Colonic mucosa (tissue), 4 donors: ENCODE measurements around the gene MYLK. TPM values are rescaled to one million over a fixed set of nuclear protein-coding genes. Genes with fewer than 3 reads are reported as not detected.

Source experiments
- DNase-seq: peaks from one replicate; pipeline ENCODE4 v3.0.0-alpha.2; 2020
- H3K27ac ChIP-seq: fragments of 200-600 bp; one replicate; pipeline ENCODE4 v1.8.0; 2021
- H3K27me3 ChIP-seq: fragments of 200-600 bp; one replicate; pipeline ENCODE4 v1.8.0; 2021
- H3K36me3 ChIP-seq: fragments of 200-600 bp; one replicate; pipeline ENCODE4 v1.8.0; 2021
- H3K4me1 ChIP-seq: fragments of 200-600 bp; one replicate; pipeline ENCODE4 v1.8.0; 2021; ENCODE audit warnings: mild to moderate bottlenecking
- H3K4me3 ChIP-seq: fragments of 200-600 bp; one replicate; pipeline ENCODE4 v1.8.0; 2021
- H3K9ac ChIP-seq, 2 donors: one replicate each; pipeline ENCODE4 v1.7.0; 2013; ENCODE audit warnings: control low read depth in 2 of 2, low read depth in 2 of 2, low read length in 2 of 2
- H3K9me3 ChIP-seq: fragments of 200-600 bp; one replicate; pipeline ENCODE4 v1.8.0; 2021
- intact Hi-C: fragments of 100-400 bp; cut with DNase I; formaldehyde crosslinking; loops from one replicate; pipeline ENCODE4 v1.14.1; 2022
- total RNA-seq, 2 donors: library from RNA; stranded (reverse); fragmentation: NEBNext Ultra II Directional in 1 of 2; extraction: Animal tissue kit (Norgen Biotek cat#: 25700) in 1 of 2; gene quantifications; one replicate each; pipeline ENCODE4 v1.2.1, GENCODE V29; 2021
- TF ChIP-seq, protein P1 (sequence below): fragments of 200-600 bp; IDR thresholded peaks from one replicate; pipeline ENCODE4 v1.8.0; 2022; ENCODE audit warnings: antibody characterized with exemption, mild to moderate bottlenecking
- donor health status: healthy.
- donor health status: DM: no; HTN: no; CAD: no.
- donor health status: DM: no; HTN: no; CAD: no.

Gene MYLK
- total RNA-seq, 2 donors from 2014 or later, result 58.8 to 267 TPM

GRCh38 chr3:123832692-123833397, 51.3 kb downstream of the MYLK start:
- no peak overlapping the region for H3K4me3 ChIP-seq
- H3K9me3 ChIP-seq, result peaks cover 4% of the 10 kb centered on the region
- H3K4me1 ChIP-seq, result no peaks in the 10 kb centered on the region
- intact Hi-C loops, result no loop called here
- DNase-seq, result no peak
- TF ChIP-seq, protein P1, sequence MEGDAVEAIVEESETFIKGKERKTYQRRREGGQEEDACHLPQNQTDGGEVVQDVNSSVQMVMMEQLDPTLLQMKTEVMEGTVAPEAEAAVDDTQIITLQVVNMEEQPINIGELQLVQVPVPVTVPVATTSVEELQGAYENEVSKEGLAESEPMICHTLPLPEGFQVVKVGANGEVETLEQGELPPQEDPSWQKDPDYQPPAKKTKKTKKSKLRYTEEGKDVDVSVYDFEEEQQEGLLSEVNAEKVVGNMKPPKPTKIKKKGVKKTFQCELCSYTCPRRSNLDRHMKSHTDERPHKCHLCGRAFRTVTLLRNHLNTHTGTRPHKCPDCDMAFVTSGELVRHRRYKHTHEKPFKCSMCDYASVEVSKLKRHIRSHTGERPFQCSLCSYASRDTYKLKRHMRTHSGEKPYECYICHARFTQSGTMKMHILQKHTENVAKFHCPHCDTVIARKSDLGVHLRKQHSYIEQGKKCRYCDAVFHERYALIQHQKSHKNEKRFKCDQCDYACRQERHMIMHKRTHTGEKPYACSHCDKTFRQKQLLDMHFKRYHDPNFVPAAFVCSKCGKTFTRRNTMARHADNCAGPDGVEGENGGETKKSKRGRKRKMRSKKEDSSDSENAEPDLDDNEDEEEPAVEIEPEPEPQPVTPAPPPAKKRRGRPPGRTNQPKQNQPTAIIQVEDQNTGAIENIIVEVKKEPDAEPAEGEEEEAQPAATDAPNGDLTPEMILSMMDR, result no peak
- H3K36me3 ChIP-seq, result no peaks in the 10 kb centered on the region
- H3K27me3 ChIP-seq, result no peaks in the 10 kb centered on the region
- no peak overlapping the region for H3K9ac ChIP-seq
- no peak overlapping the region for H3K27ac ChIP-seq

GRCh38 chr3:123831420-123831819, 52.7 kb downstream of the MYLK start:
- Histone ChIP-seq H3K27me3 (no peaks in the 10 kb centered on the region), H3K9me3 (peaks cover 4% of the 10 kb centered on the region), H3K4me1 (no peaks in the 10 kb centered on the region), H3K9ac (no peak overlapping the region), H3K27ac (no peak overlapping the region), H3K36me3 (no peaks in the 10 kb centered on the region), H3K4me3 (no peak overlapping the region)
- intact Hi-C loops, result no loop called here
- DNase-seq, result no peak
- TF ChIP-seq, protein P1, result no peak

DNA sequence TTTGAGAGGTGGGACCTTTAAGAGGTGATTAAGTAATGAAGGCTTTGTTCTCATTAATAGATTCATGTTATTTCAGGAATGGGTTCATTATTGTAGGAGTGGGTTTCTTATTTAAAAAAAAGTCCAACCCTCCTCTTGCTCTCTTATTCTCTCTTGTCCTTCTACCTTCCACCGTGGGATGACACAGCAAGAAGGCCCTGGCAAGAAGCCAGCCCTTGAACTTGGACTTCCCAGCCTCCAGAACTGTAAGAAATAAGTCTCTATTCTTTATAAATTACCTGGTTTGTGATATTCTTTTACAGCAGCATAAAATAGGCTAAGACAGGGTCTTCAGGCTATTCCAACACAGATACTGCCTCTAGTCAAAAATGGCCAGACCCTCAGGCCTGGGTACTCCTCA, 62.2 kb downstream of the MYLK start:
- Histone ChIP-seq H3K27me3 (no peaks in the 10 kb centered on the region), H3K4me3 (no peak overlapping the region), H3K9me3 (no peaks in the 10 kb centered on the region), H3K9ac (no peak overlapping the region), H3K4me1 (no peaks in the 10 kb centered on the region), H3K27ac (no peak overlapping the region), H3K36me3 (no peaks in the 10 kb centered on the region)
- intact Hi-C loops, result no loop called here
- TF ChIP-seq, protein P1, result no peak
- no peak for DNase-seq

DNA sequence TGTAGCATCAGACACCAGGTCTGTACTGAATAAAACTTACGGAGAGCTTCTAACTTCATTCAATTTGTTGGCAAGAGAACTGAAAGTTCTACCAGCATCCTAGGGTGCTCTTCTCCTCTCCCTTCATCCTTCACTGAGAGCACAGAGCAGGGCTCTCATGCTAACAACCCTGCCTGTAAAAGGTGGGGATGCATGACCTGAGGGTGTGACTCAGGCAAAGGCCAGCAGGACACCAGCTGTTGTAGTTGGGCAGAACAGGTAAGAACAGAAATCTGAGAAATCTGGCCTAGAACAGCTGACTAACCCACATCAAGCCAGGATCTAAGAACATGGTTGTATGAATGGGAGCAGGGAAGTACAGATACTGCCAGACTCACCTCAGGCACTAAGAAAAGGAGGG, 64.2 kb downstream of the MYLK start:
- Histone ChIP-seq H3K27ac (no peak overlapping the region), H3K36me3 (no peaks in the 10 kb centered on the region), H3K9me3 (no peaks in the 10 kb centered on the region), H3K4me1 (no peaks in the 10 kb centered on the region), H3K27me3 (no peaks in the 10 kb centered on the region), H3K9ac (no peak overlapping the region), H3K4me3 (no peak overlapping the region)
- TF ChIP-seq, protein P1, result no peak
- DNase-seq, result no peak
- intact Hi-C loops, result no loop called here

DNA sequence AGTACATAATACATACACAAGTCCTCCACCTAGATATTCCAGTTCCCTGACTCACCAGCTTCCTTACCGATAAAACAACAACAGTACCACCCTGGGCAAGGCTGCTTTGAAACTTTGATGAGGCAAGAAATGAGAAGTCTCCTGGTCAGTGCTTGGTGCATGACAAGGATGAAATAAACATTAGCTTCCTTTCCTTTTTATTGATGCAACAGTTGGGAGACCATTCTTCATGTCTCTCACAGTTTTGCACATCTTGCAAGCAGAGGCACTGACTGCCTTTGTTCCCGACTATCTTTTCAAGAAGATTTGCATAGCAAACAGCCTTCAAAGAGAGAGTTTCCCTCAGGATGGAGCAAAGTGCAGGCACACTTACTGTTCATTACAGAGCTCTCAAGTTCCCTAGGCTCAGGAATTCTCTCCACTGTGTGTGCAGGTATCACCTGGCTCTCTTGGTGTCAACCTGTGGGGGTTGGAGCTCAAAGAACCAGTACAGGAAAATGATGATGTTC, 65.2 kb downstream of the MYLK start:
- H3K36me3 ChIP-seq, result no peaks in the 10 kb centered on the region
- H3K27ac ChIP-seq, result no peak overlapping the region
- TF ChIP-seq, protein P1, result no peak
- no peaks in the 10 kb centered on the region for H3K27me3 ChIP-seq
- no peak overlapping the region for H3K4me3 ChIP-seq
- H3K4me1 ChIP-seq, result no peaks in the 10 kb centered on the region
- no peak for DNase-seq
- no peak overlapping the region for H3K9ac ChIP-seq
- no peaks in the 10 kb centered on the region for H3K9me3 ChIP-seq
- intact Hi-C loops, result no loop called here
